NCI-H510A treated with DMSO at 0.1 percent for 48 hours (cell line): ENCODE data around the gene HSPBAP1.
"Not testable (repeated sequence)": the region's sequence is repeated elsewhere in the genome, so short reads cannot be mapped to it uniquely, and the experiment has no call there.

Experiments
- DNase-seq: peaks from one replicate; lab custom pipeline; 2025; lab: John Stamatoyannopoulos, UW

The HSPBAP1 gene

DNA sequence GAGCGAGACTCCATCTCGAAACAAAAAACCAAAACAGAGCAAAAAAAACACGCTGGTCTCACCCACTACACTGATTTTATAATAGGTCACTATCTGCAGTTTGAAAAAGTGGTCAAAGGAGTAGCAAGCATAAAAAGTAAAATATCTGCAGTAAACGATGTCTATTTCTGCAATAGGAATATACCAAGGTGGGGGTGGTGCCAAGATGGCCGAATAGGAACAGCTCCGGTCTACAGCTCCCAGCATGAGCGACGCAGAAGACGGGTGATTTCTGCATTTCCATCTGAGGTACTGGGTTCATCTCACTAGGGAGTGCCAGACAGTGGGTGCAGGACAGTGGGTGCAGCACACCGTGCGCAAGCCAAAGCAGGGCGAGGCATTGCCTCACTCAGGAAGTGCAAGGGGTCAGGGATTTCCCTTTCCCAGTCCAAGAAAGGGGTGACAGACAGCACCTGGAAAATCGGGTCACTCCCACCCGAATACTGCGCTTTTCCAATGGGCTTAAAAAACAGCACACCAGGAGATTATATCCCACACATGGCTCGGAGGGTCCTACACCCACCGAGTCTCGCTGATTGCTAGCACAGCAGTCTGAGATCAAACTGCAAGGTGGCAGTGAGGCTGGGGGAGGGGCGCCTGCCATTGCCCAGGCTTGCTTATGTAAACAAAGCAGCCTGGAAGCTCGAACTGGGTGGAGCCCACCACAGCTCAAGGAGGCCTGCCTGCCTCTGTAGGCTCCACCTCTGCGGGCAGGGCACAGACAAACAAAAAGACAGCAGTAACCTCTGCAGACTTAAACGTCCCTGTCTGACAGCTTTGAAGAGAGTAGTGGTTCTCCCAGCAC is 60.7 kb downstream of the HSPBAP1 start:
- DNase-seq, result not testable (repeated sequence)

DNA sequence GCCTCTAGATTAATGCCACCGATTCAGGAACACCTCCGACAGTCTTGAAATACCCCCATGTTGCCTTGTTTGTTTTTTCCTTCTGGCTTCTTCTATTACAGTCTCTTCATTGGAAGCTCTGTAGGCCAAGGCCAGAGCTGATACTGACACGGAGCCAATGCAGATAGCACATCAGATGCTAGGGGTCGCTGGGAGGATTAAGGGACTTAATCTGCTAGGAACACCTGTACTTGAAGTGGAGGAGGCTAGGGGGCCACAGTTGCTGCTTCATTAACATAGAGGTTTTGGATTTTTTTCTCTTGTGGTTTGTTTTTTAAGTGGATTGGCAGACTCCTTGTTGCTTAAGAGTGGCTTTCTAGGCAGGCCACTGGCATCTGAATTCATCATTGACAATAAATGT is 63.4 kb downstream of the HSPBAP1 start:
- DNase-seq, result no peak

DNA sequence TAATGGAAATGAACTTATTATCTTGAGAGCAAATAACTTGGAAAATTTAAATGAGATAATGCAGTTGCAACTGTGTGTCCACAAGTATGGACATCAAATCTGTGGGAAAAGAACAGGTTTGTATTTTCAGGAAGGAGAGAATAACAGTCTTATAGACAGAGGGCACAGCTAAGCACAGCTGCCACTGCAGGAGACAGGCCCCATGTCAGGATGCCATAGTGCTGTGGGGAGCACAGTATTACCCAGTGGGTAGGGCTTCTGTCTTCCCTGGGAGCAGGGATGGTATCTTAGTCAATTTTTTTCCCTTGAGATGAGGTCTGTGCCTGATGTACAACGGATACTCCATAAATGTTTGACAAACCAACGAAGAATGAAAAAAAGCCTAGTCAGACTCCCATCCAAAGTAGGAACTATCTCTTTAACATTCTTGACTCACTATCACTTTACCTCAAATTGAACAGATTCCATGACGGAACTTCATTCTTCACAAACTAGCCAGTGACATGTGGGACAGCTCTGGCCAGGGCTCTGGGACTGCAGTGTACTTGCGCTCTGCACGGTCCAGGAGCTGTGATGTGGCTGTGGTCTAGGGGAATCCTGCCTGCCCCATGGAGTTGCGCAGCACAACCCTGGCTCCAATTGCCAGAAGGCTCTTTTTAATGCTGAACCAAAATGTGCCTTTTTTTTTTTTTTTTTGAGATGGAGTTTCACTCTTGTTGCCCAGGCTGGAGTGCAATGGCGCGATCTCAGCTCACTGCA is 64.7 kb downstream of the HSPBAP1 start:
- DNase-seq, result no peak

DNA sequence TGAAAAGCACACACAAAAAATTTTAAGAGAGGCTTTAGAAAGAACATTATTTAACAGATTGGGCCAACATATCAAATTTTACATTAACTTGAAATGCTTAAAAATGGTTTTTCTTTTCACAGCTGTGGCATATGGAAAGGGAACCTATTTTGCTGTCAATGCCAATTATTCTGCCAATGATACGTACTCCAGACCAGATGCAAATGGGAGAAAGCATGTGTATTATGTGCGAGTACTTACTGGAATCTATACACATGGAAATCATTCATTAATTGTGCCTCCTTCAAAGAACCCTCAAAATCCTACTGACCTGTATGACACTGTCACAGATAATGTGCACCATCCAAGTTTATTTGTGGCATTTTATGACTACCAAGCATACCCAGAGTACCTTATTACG is 65.4 kb downstream of the HSPBAP1 start:
- no peak for DNase-seq

DNA sequence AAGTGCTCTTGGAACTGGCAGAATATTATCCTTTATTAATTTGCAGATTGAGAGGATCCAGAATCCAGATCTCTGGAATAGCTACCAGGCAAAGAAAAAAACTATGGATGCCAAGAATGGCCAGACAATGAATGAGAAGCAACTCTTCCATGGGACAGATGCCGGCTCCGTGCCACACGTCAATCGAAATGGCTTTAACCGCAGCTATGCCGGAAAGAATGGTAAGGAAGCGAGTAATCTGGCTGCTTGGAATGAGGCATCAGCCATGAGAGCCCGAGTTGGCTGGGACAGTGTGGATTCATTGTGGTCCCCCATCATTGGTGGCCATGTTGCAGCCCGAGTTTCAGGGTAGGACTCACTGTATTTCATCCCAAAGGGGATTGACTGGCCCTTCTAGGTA is 65.9 kb downstream of the HSPBAP1 start:
- no peak for DNase-seq

DNA sequence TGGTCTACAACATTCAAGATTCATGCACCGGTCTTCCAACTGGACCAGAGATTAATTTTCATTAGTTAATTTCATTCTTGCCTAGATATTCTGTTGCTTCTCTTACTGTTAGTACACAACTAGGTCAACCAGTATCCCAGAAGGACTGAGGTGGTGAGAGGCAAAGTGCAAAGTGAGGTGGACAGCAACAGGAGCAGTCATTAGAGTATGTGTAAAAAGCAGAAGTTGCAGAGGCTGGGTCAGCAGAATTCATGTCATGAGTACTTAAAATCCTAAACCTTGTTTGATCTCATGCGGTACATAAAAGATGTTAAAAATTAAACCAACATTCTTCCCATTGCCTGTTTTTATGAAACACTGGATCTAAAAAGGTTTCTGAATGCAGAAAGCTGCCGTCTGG is 66.3 kb downstream of the HSPBAP1 start:
- DNase-seq, result no peak

DNA sequence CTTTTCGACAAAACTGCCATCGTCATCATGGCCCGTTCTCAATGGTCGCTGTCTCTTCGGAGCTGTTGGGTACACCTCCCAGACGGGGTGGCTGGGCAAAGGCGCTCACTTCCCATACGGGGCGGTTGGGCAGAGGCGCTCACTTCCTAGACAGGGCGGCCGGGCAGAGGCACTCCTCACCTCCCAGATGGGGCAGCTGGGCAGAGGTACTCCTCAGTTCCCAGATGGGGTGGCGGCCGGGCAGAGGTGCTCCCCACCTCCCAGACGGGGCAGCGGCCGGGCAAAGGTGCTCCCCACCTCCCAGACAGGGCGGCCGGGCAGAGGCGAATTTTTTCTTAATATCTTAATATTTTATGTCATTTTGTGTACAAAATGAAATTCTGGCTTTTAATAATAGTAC is 68.5 kb downstream of the HSPBAP1 start:
- DNase-seq, result no peak

DNA sequence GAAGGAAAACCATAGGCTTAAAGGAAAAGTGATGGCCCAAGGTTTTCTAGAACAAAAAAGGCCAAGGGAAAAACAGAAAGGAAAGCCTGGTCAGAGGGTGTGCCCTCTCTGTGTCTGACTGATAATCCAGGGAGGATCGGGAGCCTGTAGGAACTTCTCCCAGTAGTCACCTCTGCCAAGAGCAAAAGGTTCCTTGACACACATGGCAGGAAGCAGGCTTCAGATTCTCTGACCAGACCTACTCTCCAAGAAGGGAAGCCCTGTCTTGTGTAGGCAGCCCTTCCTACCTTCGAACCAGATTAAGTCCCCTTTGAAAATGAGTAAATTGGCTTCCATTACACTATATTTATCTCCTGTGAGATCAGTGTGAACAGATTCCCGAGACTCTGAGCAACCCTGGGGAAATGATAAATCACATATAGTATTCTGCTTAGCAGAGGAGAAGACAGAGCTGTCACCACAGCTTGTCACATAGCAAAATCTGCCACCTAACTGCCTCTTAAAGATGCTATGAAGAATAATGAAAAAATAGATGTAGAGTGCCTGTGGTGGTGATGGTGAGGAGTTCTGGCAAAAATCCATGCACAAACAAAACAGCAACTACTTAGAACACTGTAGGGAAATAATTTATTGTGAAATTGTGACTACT is 74.2 kb downstream of the HSPBAP1 start:
- no peak for DNase-seq

DNA sequence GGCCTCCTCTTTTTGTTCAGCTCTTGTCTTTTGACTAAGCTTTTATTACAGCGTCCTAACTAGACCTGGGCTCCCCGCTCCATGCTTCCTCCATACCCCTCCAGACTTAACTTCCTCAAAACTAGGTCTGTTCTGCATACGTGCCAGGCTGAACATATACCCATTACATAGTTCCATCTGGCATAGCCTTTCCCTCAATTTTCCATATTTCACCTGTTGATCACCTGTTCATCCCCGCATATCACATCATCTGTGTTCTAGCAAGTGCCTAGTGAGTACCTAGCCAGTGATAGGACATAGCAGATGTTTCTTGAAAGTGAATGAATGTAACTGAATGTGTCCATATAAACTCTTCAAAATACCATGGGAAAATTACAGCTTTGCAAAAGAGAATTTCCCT is 77.0 kb downstream of the HSPBAP1 start:
- DNase-seq, result no peak

DNA sequence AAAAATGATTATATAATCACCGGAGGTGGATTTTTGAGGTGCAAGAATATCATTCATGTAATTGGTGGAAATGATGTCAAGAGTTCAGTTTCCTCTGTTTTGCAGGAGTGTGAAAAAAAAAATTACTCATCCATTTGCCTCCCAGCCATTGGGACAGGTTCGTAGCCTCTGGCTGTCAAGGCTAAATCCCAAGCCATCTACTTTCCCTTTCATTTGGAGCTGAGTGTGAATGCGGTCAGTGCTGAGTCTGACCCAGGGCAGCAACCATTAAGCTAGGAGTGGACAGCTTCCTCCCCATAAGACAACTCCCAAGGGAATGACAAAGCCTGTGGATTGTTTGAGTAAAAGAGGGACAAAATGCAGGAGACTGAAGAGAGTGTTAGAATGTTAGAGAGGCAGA is 79.4 kb downstream of the HSPBAP1 start:
- no peak for DNase-seq

DNA sequence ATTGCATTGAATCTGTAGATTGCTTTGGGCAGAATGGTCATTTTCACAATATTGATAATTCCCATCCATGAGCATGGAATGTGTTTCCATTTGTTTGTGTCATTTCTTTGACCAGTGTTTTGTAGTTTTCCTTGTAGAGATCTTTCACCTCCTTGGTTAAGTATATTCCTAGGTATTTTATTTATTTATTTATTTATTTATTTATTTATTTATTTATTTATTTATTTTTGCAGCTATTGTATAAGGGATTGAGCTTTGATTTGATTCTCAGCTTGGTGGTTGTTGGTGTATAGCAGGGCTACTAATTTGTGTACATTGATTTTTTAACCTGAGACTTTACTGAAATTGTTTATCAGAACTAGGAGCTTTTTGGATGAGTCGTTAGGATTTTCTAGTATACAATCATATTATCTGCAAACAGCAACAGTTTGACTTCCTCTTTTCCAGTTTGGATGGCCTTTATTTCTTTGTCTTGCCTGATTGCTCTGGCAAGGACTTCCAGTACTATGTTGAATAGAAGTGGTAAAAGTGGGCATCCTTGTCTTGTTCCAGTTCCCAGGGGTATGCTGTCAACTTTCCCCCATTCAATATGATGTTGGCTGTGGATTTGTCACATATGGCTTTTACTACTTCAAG is 82.9 kb downstream of the HSPBAP1 start:
- DNase-seq, result not testable (repeated sequence)

DNA sequence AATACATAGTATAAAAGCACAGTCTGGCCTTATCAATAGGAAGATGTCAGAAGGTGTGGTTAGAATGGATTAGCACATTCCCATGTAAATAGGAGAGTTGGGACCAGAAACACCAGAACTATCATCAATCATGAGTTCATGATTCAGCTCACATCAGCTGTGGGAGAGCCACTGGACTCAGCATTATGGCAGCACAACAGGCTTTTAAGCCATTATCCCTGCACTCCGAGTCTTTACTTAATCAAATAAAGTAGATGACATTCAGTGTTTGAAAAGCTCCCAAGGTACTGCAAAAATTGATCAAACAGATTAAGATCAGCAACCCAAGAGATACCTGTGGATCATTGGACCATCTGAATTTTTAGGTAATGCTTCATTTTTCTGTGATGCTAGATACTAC is 88.3 kb downstream of the HSPBAP1 start:
- DNase-seq, result no peak

DNA sequence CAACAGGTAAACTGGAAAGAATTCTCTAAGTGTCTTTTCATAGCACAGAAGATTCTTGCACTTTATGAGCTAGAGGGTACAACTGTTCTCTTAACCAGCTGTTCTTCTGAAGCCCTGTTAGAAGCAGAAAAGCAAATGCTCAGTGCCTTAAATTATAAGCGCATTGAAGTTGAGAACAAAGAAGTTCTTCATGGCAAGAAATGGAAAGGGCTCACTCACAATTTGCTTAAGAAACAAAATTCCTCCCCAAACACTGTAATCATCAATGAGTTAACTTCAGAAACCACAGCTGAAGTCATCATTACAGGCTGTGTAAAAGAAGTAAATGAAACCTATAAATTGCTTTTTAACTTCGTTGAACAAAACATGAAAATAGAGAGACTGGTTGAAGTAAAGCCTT is 93.4 kb downstream of the HSPBAP1 start:
- no peak for DNase-seq

DNA sequence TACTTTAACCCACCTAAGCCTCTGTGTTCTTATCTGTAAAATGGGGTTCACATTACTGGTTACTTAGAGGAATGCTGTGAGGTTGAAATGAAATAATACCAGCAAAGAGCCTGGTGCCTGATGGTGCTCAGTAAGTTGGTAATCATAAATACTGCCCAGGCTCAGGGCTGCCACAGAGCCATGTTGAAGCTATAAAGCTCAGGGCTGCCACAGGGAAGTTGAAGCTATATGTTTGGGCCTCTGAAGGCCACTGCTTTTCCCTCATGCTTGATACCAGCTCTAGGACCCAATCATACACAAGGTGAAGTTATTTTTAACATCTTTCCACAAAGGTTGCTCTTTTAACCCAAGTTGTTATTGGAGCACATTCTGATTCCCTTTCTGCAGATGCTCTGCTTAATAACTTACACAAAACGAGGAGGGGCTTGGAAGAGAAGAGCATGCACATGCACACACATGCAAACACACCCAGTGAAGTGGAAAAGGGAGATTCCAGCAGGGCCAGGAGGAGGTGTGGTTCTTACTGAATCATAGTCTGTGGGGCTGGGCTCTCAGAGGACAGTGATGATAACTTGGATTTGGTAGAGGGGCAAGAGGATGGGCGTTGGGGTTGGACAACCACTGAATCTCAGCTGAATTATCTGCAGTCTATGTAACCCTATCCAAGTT is 95.5 kb downstream of the HSPBAP1 start:
- DNase-seq, result no peak

DNA sequence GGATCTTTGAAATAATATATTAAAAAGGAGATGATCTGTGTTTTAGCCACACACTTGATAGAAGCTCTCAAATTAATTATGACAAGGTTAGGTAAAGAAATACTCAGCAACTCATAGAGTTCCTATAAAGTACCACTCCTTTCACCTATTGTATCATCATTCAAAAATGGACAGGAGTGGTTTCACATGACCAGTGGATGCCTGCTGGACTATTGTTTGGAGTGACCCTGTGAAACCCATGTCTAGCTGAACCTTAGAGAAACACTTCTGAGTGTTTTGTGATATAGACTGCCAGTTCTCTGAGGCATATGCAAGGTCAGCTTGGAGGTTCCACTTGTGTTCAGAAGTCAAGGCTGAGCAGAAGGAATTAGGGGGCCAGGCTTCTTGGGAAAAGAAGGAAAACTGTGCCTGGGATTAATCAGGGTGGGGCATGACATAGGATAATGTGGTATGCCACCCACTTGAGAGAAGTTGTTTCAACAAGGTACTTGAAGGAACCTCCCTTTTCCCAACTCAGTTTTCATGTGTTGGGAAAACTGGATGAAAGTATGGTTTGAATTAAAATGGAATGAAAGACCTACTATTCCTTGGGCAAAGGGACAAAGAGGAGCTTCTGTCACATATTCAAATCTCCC is 97.6 kb downstream of the HSPBAP1 start:
- no peak for DNase-seq

DNA sequence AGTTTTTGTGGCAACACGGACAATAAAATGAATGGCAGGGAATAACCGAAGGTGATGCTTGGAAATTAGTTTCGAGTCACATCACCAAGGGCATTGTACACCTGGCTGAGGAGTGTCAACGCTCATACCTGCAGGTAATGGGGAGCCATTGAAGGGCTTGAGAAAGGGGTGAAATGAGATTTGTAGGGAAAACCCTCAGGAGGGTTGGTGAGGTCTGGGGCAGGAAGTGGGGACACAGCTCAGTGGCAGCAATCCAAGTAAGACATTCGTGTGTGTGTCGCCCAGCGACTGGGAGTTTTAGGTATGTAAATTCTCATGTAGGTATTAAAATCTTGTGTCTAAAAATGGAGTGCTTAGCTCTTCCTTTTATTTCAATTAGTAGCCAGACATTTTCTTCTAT is 98.7 kb downstream of the HSPBAP1 start:
- no peak for DNase-seq

DNA sequence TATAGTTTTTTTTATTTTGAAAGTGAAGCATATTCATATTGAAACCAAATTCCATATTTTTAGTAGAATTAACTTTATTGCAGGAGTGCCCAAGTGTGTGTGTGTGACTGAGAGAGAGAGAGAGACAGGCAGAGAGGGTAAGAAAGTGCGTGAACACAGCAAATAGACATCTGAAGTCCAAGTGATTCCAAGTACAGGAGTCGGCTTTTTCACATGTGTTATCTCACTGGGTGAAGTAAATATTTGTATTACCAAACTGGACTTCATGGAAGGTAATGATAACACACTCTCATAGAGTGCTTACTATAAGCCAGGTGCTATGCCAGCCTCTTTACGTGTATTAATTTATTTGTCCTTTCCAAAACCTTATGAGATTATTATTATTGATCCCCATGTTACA is 101.0 kb downstream of the HSPBAP1 start:
- no peak for DNase-seq

DNA sequence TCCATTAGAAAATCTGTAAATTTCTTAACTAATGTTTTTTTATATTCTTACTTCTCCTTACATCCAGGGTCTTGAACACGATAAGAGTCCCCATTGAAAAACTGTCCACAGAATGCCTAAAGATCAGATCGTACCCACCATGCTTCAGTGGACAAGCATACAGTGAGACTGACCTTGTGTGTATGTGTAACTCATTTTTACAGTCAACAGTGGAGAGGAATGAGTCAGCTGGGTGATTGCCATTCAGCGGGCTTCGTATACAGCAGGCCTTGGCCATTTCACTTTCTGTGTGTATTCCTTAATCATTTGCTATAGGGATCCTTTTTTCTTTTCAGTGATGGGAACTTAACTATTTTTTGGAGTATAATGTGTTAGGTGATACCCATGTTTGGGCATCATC is 102.4 kb downstream of the HSPBAP1 start:
- no peak for DNase-seq

DNA sequence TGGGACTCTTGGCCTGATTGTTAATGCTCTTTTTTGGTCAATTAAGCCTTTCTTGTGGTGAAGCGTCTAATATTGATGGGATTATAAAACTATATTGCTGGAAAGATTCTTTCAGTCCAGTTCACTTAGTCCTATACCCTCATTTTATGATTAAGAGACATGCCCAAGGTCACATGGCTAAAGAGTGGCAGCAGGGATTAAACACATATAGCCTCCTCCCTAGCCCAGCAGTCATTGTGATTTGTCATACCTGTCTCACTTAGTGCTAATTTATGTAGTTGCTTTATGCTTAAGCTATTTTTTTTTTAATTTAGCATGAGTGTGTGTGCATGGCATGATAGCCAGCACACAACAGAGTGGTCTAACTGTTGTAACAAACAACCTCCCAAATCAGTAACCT is 103.5 kb downstream of the HSPBAP1 start:
- no peak for DNase-seq
